HEK293 (cell line): ENCODE results near the gene UNK.

ENCODE experiments used
- CTCF ChIP-seq: fragments of 450-650 bp; formaldehyde crosslinking; IDR thresholded peaks from 2 replicates; pipeline ENCODE4 v1.5.1; 2016; ENCODE audit warnings: missing biosample characterization, missing genetic modification characterization
- ZNF19 ChIP-seq: fragments of 450-650 bp; formaldehyde crosslinking; IDR thresholded peaks from 2 replicates; pipeline ENCODE4; 2016; ENCODE audit warnings: missing biosample characterization, missing genetic modification characterization, low read depth
- ZNF670 ChIP-seq: fragments of 450-650 bp; formaldehyde crosslinking; IDR thresholded peaks from 2 replicates; pipeline ENCODE4 v1.5.1; 2016; ENCODE audit warnings: missing biosample characterization, missing genetic modification characterization, low read depth
- TF ChIP-seq, protein P1 (sequence below): IDR thresholded peaks from 2 replicates; pipeline ENCODE4 v1.6.1; 2011; ENCODE audit warnings: mild to moderate bottlenecking, low read depth, low read length, borderline replicate concordance
- TF ChIP-seq, protein P2 (sequence below): fragments of 450-650 bp; formaldehyde crosslinking; IDR thresholded peaks from 2 replicates; pipeline ENCODE4 v1.5.1; 2016; ENCODE audit warnings: missing biosample characterization, missing genetic modification characterization

- TF ChIP-seq ZNF19 (tag by site-specific recombination) (no peak), CTCF (tag by site-specific recombination) (no peak), ZNF670 (tag by site-specific recombination) (no peak)
- TF ChIP-seq, protein P1, sequence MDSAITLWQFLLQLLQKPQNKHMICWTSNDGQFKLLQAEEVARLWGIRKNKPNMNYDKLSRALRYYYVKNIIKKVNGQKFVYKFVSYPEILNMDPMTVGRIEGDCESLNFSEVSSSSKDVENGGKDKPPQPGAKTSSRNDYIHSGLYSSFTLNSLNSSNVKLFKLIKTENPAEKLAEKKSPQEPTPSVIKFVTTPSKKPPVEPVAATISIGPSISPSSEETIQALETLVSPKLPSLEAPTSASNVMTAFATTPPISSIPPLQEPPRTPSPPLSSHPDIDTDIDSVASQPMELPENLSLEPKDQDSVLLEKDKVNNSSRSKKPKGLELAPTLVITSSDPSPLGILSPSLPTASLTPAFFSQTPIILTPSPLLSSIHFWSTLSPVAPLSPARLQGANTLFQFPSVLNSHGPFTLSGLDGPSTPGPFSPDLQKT: no peak
- TF ChIP-seq, protein P2, sequence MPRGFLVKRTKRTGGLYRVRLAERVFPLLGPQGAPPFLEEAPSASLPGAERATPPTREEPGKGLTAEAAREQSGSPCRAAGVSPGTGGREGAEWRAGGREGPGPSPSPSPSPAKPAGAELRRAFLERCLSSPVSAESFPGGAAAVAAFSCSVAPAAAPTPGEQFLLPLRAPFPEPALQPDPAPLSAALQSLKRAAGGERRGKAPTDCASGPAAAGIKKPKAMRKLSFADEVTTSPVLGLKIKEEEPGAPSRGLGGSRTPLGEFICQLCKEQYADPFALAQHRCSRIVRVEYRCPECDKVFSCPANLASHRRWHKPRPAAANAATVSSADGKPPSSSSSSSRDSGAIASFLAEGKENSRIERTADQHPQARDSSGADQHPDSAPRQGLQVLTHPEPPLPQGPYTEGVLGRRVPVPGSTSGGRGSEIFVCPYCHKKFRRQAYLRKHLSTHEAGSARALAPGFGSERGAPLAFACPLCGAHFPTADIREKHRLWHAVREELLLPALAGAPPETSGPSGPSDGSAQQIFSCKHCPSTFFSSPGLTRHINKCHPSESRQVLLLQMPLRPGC (tag by site-specific recombination): no peak
Observed at GRCh38 chr17:75763613-75764416, 20.8 kb upstream of the UNK start.
